GM18951 (cell line): ENCODE measurements around the gene ADGRF5.

Source experiments
- POLR2A ChIP-seq: IDR thresholded peaks from 4 replicates; pipeline ENCODE4 v1.6.1; 2011; ENCODE audit warnings: mild to moderate bottlenecking; ENCODE audit not compliant: insufficient read length, insufficient read depth; ENCODE audit errors: extremely low read depth
- in situ Hi-C: fragments of 300-500 bp; cut with MboI; formaldehyde crosslinking; loops from one replicate; pipeline ENCODE4 v1.12.0; 2022; ENCODE audit warnings: low sequenced_read_pairs, mixed read lengths, inconsistent platforms; ENCODE audit not compliant: unreplicated experiment

Gene ADGRF5

GRCh38 chr6:46917002-46917545, 4.7 kb downstream of the ADGRF5 start:
- TF ChIP-seq POLR2A, result no peak
- in situ Hi-C loops, result no loop called here

DNA sequence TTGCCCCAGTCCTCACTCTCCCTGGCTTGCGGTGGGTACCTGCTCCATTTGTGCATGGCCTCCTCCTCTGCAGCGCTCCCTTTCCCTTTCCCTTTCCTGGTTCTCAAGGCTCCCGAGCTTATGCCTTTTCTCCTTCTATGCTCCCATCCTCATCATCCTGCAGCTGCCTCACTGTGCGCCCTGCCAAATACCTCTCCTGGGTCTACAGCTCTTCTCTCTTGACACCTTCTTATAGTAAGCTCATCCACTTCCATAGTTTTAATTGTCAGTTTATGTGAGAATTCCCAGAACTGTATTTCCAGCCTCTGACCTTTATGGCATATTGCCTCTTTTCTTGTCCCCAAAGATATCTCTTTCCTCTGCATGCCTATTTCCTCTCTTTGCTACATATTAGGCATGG, 5.9 kb downstream of the ADGRF5 start:
- no peak for TF ChIP-seq POLR2A
- in situ Hi-C loops, result no loop called here

- in situ Hi-C loops, result no loop called here
- no peak for TF ChIP-seq POLR2A
Observed at GRCh38 chr6:46915380-46915779, 6.4 kb downstream of the ADGRF5 start.

DNA sequence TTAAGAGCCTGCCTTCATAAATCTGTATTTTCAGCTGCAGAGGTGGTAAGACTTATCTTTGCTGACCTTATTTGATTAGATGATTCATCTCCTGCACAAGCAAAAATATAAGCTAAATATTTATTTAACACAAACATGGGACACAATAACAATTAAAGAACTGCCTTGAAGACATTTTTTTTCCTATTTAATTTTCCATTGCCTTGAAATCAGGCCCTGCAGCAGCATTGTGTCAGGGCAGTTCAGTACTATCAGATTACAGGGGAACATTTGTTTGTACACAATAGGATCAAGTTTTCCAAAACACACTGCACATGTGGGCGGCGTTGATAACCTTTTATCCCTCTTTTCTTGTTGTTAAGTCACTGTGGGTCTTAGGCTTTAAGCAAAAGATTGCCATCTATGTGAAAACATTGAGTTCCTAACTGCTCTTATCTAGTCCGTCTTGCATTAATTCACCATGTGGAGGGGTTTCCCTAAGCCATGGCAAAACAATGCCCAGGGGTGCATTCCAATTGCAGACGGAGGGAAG, 7.4 kb downstream of the ADGRF5 start:
- in situ Hi-C loops, result no loop called here
- no peak for TF ChIP-seq POLR2A

- in situ Hi-C loops, result no loop called here
- TF ChIP-seq POLR2A, result no peak
Observed at GRCh38 chr6:46909371-46909770, 12.4 kb downstream of the ADGRF5 start.

DNA sequence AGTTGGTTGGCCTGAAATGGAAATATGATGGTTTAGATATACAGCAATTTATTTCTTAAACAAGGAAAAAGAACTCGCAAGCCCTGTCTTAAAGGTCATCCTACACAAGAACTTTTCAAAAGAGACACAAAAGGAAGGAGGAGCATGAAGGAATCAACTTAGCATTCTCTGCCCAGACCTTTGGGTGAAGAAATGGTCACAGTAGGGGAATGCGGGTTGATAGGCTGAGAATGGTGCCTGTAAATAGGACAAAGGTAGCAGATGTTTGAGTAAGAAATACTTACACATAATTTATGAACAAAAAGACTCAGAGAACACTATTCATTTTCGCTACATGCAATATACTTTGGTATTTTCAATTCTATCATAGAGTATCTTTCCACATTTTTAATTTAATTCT, 15.0 kb downstream of the ADGRF5 start:
- in situ Hi-C loops, result no loop called here
- TF ChIP-seq POLR2A, result no peak

DNA sequence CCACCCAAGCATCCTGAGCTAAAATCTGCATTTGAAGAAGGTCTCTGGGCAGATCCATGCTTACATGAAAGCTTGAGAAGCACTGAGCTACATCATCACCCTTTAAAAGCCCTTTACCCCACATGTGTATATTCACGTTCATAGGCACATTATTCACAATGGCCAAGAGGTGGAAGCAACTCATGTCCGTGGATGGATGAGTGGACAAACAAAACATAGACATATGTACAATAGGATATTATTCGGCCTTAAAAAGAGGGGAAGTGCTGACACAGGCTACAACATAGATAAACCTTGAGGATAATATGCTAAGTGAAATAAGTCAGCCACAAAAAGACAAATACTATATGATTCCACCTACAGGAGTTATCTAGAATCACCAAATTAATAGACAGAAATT, 17.6 kb downstream of the ADGRF5 start:
- TF ChIP-seq POLR2A, result no peak
- in situ Hi-C loops, result no loop called here

DNA sequence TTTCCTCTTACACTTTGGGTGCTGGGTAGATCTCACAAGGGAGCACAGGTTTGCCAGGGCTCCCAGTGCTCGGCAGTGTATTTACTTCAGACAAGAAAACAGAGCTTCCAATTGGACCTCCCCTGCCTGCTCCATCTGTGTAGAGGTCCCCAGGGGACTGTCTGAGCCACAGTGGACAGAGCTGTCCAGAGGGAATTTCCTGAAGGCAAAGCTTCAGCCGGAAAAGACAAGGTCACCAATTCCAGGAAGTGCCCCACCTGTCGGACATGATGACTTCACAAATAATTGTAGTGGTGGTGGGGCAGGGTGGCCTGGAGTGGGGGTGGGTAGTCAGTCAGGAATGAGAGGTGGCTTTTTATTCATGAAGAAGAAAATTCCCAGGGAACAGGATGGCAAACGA, 18.6 kb downstream of the ADGRF5 start:
- no peak for TF ChIP-seq POLR2A
- in situ Hi-C loops, result no loop called here

DNA sequence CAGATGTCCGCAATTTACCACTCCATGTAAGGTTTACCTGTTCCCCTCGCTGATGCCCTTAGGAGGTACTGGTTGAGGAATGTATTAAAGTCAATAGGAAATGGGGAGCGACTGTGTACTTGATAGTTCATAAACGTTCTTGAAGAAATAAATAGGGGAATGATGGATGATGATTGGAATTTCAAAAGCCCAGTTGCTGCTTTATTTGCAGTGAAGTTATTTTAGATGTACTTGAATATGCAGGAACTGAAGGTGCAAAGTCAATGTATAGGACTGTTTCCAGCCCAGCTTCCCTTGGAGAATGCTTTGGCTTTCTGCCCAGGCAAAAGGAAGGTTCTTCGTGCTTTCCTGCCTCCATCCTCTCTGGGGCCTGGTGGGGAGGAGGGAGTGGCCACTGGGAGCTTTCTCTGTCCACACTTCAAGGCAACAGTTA, 19.8 kb downstream of the ADGRF5 start:
- in situ Hi-C loops, result no loop called here
- TF ChIP-seq POLR2A, result no peak

GRCh38 chr6:46900266-46900665, 21.5 kb downstream of the ADGRF5 start:
- no peak for TF ChIP-seq POLR2A

DNA sequence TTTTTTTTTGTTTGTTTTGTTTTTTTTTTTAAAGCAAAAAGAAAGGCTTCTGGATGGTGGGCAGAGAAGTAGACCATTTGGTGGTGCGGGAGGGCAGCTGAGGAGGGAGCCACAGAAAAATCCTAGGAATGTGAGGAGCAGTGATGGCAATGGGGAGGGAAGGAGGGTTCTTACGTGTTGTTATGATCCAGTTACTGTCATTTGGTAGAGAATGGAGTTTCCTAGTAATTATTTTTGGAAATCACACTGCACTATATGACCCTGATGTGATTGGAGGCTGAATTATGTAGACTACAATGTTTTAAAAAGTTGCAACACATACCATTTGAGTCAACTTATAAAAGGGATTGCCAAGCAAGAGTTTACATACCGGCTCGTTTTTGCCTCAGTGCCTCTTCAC, 22.1 kb downstream of the ADGRF5 start:
- in situ Hi-C loops, result no loop called here
- no peak for TF ChIP-seq POLR2A

More at GRCh38 chr6:46900266-46900665, 21.5 kb downstream of the ADGRF5 start:
- in situ Hi-C loops, result no loop called here

GRCh38 chr6:46898006-46898405, 23.7 kb downstream of the ADGRF5 start:
- TF ChIP-seq POLR2A, result no peak
- in situ Hi-C loops, result no loop called here

DNA sequence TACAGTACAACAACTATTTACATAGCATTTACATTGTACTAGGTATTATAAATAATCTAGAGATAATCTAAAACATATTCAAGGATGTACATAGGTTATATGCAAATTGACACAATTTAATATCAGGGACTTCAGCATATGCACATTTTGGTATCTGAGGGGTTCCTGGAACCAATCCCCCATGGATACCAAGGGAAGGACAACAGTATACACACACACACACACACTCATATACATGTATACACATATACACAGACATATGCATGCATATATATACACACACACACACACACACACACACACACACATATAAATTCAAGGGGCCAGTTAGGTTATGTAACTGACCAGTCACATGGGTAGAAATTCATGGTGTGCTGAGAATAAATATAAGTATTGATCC, 24.9 kb downstream of the ADGRF5 start:
- in situ Hi-C loops, result no loop called here
- TF ChIP-seq POLR2A, result no peak

DNA sequence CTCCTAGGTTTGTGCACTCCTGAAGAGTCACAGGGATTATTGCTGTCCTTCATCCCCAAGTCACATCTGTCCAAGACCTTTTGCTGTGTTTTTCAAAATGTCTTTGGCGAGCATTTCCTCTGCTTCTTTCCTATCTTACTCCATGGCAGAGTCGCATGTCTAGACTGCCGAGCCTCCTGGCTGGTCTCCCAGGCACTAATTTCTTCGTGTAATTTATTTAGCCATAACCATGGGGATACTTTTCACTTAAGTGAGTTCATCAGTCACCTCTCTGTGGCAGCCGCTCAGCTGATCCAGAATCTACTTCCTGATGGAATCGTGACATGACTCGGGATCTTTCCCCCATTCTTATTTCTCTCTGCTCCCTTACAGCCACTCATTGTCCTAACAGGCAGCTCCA, 25.8 kb downstream of the ADGRF5 start:
- in situ Hi-C loops, result no loop called here
- no peak for TF ChIP-seq POLR2A

- no peak for TF ChIP-seq POLR2A
- in situ Hi-C loops, result no loop called here
Observed at GRCh38 chr6:46894433-46894832, 27.3 kb downstream of the ADGRF5 start.
